ENCODE results near the gene SEPTIN11.

The SEPTIN11 gene

DNA sequence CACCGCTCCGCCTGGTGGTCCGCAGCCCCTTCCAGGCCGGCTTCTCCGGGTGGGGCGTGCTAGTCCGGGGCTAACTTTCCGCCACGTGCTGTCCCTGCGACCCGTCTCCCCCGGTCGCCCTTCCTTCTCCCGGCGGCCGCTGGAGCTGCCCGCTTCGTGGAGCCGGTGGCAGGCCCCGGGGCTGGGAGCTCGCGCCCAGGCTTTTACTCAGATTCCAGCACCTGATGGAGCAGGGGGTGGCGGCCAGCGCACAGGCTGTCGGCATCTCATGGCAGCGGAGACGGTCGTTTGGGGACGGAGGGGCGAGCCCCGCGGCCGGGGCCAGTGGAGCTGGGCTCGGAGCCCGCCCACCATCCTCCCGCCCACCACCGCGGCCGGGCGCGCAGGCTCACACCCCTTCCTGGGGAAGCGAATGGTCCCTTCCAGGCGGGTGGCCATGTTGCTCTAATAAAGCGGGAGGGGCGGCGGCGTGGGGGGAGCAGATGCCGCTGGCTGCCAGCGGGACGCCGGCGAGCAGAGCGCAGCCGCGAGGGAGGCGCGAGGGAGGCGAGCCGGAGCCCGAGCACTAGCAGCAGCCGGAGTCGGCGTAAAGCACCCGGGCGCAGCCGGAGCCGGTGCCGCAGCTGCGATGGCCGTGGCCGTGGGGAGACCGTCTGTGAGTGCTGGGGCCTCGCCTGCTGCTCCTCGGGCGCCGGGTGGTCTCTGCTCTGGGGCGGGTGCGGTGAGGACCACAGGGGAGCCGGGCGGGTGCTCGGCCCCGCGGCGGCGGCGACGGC, at the start of gene SEPTIN11:
SEPTIN11 (plus strand) TSS at position 477 of the 776 bp plus-strand sequence; CDS start at position 629, 152 bp downstream.
- Mint-ChIP-seq H3K4me1 (ENCODE audit: low read depth) (peaks cover 31% of the 10 kb centered on the region), H3K4me3 (peak within 1 kb of the TSS; percentile 82), H3K27ac (peak within 1 kb of the TSS; percentile 86), H3K27me3 (peaks cover 11% of the 10 kb centered on the region), H3K9me3 (no peaks in the 10 kb centered on the region), H3K36me3 (ENCODE audit: low read depth) (peaks cover 10% of the 10 kb centered on the region)

DNA sequence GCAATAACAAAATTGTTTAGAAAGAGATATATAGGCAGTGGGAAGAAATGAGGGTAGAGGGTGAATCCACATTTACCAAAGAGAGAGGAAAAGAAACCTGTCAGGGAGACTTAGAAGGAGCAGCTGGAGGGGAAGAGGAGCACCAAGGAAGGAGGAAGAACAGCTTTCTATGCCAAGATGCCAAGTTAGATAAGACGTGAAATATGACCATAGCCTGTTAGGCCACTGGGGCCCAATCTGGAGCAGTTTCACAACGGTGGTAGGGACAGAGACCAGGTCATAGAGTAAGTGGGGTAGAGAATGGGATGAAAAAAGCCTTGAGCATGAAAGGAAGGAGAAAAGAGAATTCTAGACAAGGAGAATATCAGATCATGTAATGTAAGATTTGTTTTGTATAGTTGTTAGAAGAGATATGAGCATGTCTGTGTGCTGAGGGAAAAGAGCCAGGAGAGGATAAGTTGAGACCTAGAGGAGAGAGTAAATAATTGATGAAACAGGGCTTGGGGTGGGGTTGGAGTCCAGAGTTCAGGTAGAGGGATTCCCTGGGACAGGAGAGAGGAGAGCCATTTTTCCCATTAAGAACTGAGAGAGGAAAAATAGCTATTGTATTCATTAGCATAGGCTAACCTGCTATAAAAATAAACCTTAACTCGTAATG, 47.2 kb upstream of the SEPTIN11 start:
- no peaks in the 10 kb centered on the region for H3K36me3 Mint-ChIP-seq (ENCODE audit: low read depth)
- no peak overlapping the region for H3K27ac Mint-ChIP-seq
- H3K9me3 Mint-ChIP-seq = peaks cover 7% of the 10 kb centered on the region
- peaks cover 23% of the 10 kb centered on the region for H3K27me3 Mint-ChIP-seq
- H3K4me3 Mint-ChIP-seq = no peak overlapping the region
- peaks cover 12% of the 10 kb centered on the region for H3K4me1 Mint-ChIP-seq (ENCODE audit: low read depth)

DNA sequence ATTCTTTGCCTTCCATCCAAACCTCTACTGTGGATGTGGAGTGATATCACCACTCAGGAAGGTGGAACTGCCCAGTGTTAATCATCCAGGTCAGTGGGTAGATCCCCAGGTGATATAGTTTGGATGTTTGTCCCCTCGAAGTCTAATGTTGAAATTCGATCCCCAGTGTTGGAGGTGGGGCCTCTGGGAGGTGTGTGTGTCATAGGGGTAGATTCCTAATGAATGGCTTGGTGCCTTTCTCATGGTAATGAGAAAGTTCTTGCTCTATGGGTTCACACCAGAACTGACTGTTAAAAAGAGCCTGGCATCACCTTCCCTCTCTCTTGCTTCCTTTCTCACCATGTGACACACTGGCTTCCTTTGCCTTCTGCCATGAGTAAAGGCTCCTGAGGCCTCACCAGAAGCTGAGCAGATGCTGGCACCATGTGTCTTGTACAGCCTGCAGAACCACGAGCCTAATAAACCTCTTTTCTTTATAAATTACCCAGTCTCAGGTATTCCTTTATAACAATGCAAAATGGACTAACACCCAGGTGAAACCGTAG, 44.8 kb upstream of the SEPTIN11 start:
- H3K4me3 Mint-ChIP-seq = no peak overlapping the region
- H3K4me1 Mint-ChIP-seq (ENCODE audit: low read depth) = no peaks in the 10 kb centered on the region
- peaks cover 7% of the 10 kb centered on the region for H3K27me3 Mint-ChIP-seq
- peaks cover 7% of the 10 kb centered on the region for H3K9me3 Mint-ChIP-seq
- no peak overlapping the region for H3K27ac Mint-ChIP-seq
- no peaks in the 10 kb centered on the region for H3K36me3 Mint-ChIP-seq (ENCODE audit: low read depth)

DNA sequence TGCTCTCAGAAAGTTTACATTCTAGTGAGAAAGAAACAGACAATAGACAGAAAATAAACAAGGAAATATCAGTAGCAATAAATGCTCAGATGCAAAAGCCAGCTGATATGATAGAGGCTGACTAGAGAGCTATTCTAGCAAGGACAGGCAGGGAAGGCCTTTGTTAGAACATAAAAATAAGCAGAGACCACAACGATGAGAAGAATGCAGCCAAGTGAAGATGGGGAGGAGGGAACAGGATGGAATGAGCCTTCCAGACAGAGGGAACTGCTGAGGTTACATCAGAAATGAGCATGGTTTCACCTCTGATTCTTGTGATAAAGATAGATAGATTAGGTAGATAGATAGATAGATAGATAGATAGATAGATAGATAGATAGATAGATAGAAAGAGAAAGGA, 44.0 kb upstream of the SEPTIN11 start:
- H3K4me3 Mint-ChIP-seq = no peak overlapping the region
- H3K4me1 Mint-ChIP-seq (ENCODE audit: low read depth) = no peaks in the 10 kb centered on the region
- no peaks in the 10 kb centered on the region for H3K36me3 Mint-ChIP-seq (ENCODE audit: low read depth)
- H3K27me3 Mint-ChIP-seq = no peaks in the 10 kb centered on the region
- H3K27ac Mint-ChIP-seq = no peak overlapping the region
- H3K9me3 Mint-ChIP-seq = peaks cover 7% of the 10 kb centered on the region

DNA sequence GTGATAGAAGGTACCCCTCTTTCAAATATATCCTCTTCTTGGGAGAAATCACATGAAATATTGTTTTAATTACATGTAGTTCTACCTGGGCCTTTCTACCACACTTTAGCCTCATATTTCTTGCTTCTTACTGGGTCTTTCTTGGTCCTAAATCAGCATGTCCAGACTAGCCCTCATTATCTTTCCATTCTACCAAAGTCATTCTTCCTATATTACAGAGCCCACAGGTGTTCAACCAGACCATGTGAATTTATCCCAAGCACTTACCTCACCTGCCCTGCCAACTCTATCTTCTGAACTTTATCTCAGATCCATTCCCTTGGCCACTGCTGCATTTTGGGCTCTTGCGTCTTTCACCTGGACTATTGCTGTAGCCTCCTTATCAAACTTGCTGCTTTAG, 39.8 kb upstream of the SEPTIN11 start:
- H3K27ac Mint-ChIP-seq = no peak overlapping the region
- H3K27me3 Mint-ChIP-seq = no peaks in the 10 kb centered on the region
- H3K36me3 Mint-ChIP-seq (ENCODE audit: low read depth) = no peaks in the 10 kb centered on the region
- H3K9me3 Mint-ChIP-seq = peaks cover 7% of the 10 kb centered on the region
- H3K4me1 Mint-ChIP-seq (ENCODE audit: low read depth) = no peaks in the 10 kb centered on the region
- H3K4me3 Mint-ChIP-seq = no peak overlapping the region

DNA sequence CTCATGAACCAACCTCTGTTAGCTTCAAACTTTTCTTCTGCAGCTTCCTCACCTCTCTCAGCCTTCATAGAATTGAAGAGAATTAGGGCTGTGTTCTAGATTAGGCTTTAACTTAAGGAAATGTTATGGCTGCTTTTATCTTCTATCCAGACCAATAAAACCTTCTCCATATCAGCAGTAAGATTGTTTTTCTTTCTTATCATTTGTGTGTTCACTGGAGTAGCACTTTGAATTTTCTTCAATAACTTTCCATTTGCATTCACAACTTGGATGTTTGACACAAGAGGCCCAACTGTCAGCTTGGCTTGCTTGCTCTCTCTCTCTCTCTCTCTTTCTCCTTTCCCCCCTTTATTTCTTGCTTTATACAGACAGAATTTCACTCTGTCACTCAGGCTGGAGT, 28.8 kb upstream of the SEPTIN11 start:
- no peaks in the 10 kb centered on the region for H3K36me3 Mint-ChIP-seq (ENCODE audit: low read depth)
- H3K9me3 Mint-ChIP-seq = no peaks in the 10 kb centered on the region
- no peak overlapping the region for H3K4me3 Mint-ChIP-seq
- H3K27me3 Mint-ChIP-seq = no peaks in the 10 kb centered on the region
- H3K27ac Mint-ChIP-seq = no peak overlapping the region
- H3K4me1 Mint-ChIP-seq (ENCODE audit: low read depth) = no peaks in the 10 kb centered on the region

DNA sequence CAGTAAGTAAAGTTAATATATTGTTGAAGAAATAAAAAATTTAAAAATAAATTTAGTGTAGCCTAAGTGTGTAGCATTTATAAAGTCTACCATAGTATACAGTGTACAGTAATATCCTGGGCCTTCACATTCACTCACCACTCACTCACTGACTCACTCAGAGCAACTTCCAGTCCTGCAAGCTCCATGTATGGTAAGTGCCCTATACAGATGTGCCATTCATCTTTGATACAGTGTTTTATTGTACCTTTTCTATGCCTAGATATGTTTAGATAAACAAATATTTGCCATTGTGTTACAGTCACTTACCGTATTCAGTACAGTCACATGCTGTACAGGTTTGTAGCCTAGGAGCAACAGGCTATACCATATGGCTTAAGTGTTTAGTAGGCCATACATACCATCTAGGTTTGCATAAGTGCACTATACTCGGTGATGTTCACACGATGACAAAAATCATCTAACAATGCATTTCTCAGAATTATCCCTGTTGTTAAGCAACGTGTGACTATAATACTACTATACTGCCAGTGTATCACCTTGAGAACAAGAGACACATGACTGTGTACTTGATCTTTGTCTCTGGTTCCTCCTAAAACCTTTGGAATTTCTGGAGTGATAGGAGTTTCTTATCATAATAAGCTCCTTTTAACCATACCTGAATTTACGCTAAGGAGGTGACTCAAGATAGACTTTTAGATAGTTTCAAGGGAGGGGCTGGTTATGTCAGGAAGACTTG, 25.8 kb upstream of the SEPTIN11 start:
- H3K36me3 Mint-ChIP-seq (ENCODE audit: low read depth) = no peaks in the 10 kb centered on the region
- no peak overlapping the region for H3K27ac Mint-ChIP-seq
- no peak overlapping the region for H3K4me3 Mint-ChIP-seq
- H3K27me3 Mint-ChIP-seq = no peaks in the 10 kb centered on the region
- no peaks in the 10 kb centered on the region for H3K4me1 Mint-ChIP-seq (ENCODE audit: low read depth)
- H3K9me3 Mint-ChIP-seq = no peaks in the 10 kb centered on the region

DNA sequence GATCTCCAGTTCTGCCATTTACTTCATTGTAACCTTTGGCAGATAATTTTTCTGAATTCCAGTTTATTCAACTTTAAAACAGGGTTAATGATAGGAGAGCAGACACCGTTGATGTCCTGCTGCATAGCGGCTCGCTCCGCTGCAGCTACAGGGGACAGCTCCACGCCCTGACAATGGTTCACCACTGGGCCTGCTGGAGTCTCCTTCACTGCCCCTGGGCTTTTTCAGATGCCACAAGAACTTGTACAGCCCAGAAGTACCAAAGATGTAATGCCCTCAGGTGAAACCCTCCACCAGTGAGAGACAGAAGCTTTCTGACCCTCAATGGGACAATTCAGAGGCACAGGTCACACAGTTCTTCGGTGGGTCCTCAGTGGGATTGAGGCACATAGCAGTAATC, 22.7 kb upstream of the SEPTIN11 start:
- Mint-ChIP-seq H3K36me3 (ENCODE audit: low read depth) (no peaks in the 10 kb centered on the region), H3K4me1 (ENCODE audit: low read depth) (no peaks in the 10 kb centered on the region), H3K4me3 (no peak overlapping the region), H3K27me3 (no peaks in the 10 kb centered on the region), H3K27ac (no peak overlapping the region), H3K9me3 (no peaks in the 10 kb centered on the region)

DNA sequence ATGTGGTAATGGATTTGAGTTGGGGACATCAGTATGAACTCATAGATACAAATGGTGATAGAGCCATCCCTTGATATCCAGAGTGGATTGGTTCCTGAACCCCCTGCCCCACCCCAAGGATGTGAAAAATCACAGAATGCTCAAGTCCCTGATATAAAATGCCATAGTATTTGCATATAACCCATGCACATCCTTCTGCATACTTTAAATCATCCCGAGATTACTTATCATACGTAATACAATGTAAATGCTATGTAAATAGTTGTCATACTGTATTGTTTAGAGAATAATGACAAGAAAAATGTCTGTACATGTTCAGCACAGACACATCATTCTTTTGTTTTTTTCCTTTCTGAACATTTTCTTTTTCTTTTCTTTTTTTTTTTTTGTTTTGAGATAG, 18.9 kb upstream of the SEPTIN11 start:
- no peak overlapping the region for H3K27ac Mint-ChIP-seq
- H3K36me3 Mint-ChIP-seq (ENCODE audit: low read depth) = no peaks in the 10 kb centered on the region
- H3K9me3 Mint-ChIP-seq = no peaks in the 10 kb centered on the region
- no peaks in the 10 kb centered on the region for H3K27me3 Mint-ChIP-seq
- no peaks in the 10 kb centered on the region for H3K4me1 Mint-ChIP-seq (ENCODE audit: low read depth)
- H3K4me3 Mint-ChIP-seq = no peak overlapping the region

DNA sequence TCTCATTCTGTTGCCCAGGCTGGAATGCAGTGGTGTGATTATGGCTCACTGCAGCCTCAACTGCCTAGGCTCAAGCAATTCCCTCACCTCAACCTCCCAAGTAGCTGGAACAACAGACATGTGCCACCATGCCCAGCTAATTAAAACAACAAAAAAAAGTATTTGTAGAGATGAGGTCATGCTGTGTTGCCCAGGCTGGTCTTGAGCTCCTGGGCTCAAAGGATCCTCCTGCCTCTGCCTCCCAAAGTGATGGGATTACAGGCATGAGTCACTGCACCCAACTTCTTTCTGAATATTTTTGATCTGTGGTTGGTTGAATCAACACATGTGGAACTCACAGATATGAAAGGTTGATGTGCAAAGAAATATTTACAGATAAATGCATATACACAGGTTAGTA, 18.5 kb upstream of the SEPTIN11 start:
- H3K4me1 Mint-ChIP-seq (ENCODE audit: low read depth) = no peaks in the 10 kb centered on the region
- no peak overlapping the region for H3K27ac Mint-ChIP-seq
- H3K27me3 Mint-ChIP-seq = no peaks in the 10 kb centered on the region
- no peak overlapping the region for H3K4me3 Mint-ChIP-seq
- no peaks in the 10 kb centered on the region for H3K36me3 Mint-ChIP-seq (ENCODE audit: low read depth)
- H3K9me3 Mint-ChIP-seq = no peaks in the 10 kb centered on the region

DNA sequence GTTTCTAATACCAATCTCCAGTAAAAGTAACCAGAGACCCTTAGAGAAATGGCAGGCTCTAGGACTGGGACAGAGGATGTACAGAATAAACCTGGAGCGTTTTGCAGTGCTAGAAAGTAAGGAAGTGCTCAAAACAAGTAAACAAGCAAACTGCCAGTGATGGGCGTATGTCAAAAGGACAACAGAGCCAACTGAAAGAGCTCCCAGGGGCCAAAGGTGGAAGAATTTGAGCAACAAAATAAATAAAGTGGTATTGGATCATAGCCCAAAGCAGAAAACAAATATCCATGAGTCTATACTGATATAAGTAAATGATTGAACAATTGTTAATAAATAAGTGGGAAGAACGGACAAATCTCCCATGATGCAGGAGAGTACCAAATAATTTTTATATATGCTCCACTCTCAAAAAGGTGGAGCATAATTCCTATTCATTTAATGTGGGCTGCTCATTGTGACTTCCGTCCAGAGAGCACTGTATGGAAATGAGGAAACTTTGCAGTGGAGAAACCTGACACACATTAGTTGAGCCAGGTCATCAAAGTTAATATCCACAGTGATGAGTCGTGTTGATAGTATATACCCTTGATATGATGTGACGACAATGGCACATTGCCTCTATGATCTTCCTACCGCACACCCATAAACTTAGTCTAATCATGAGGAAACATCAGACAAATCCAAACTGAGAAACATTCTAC, 17.8 kb upstream of the SEPTIN11 start:
- Mint-ChIP-seq H3K27ac (no peak overlapping the region), H3K9me3 (no peaks in the 10 kb centered on the region), H3K36me3 (ENCODE audit: low read depth) (no peaks in the 10 kb centered on the region), H3K4me1 (ENCODE audit: low read depth) (no peaks in the 10 kb centered on the region), H3K4me3 (no peak overlapping the region), H3K27me3 (no peaks in the 10 kb centered on the region)

DNA sequence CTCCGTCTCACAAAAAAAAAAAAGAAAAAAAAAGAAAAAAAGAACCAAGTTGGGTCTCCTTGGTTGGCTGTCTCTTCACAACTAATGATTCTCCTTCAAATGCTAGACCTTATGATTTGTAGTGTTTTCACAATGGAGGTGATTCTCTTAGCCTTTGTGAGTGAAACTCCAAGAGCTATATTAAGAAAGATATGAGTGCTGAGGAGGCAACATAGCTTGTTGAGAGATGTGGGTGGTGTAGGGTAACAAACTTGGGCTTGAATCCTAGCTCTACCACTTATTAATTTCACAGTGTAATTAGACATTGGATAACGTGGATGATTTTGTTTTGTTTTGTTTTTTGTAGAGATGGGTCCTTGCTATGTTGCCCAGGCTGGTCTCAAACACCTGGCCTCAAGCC, 10.4 kb upstream of the SEPTIN11 start:
- H3K4me1 Mint-ChIP-seq (ENCODE audit: low read depth) = no peaks in the 10 kb centered on the region
- no peak overlapping the region for H3K4me3 Mint-ChIP-seq
- H3K27ac Mint-ChIP-seq = no peak overlapping the region
- peaks cover 5% of the 10 kb centered on the region for H3K9me3 Mint-ChIP-seq
- H3K27me3 Mint-ChIP-seq = peaks cover 7% of the 10 kb centered on the region
- H3K36me3 Mint-ChIP-seq (ENCODE audit: low read depth) = peaks cover 4% of the 10 kb centered on the region

DNA sequence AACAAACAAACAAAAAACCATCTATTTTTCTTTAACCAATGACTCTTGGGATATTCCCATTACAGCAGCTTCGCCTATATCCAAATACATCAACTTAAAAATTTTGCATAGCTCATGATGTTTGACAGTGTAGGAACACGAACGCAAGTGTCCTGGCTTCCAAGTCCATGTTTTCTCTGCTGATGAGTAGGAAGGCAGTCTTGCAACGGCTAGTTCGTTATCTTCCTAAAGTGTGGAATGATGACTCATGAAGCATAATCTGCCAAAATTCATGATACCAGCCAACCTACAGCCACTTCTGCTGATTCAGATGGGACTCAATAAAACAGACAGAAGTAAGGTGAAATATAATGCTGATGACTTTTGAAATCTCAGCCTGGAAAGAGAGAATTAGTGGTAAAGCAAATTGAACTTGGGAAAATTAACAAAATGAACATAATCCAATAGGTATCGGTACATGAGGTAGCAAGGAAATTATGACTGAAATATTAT, 6.4 kb upstream of the SEPTIN11 start:
- Mint-ChIP-seq H3K9me3 (peaks cover 5% of the 10 kb centered on the region), H3K4me1 (ENCODE audit: low read depth) (no peaks in the 10 kb centered on the region), H3K27me3 (peaks cover 3% of the 10 kb centered on the region), H3K4me3 (no peak overlapping the region), H3K36me3 (ENCODE audit: low read depth) (peaks cover 8% of the 10 kb centered on the region), H3K27ac (no peak overlapping the region)

DNA sequence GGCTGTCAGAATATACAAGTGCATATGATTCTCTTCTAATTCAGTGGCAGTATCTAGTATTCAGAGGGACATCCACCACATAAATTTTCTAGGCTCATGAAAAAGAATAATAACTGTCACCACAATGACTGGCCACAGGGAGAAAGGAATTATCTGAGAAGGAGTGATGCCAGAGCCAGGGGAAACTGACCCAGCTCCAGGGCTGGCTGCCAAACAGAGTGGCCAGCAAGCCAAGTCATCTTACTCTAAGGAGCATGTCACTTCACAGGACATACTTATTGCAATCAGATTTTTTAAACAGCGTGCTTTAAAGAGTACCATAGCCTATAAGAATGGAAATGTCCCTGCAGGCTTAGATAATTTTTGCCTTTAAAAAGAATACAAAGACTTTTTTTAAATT, 5.8 kb upstream of the SEPTIN11 start:
- H3K4me1 Mint-ChIP-seq (ENCODE audit: low read depth) = peaks cover 6% of the 10 kb centered on the region
- H3K36me3 Mint-ChIP-seq (ENCODE audit: low read depth) = peaks cover 8% of the 10 kb centered on the region
- H3K4me3 Mint-ChIP-seq = no peak overlapping the region
- H3K27ac Mint-ChIP-seq = no peak overlapping the region
- H3K9me3 Mint-ChIP-seq = peaks cover 5% of the 10 kb centered on the region
- peaks cover 3% of the 10 kb centered on the region for H3K27me3 Mint-ChIP-seq

Data from stimulated activated naive CD8-positive, alpha-beta T cell treated with anti-CD3 and anti-CD28 coated beads, Interleukin-15, Interleukin-2, amounts not matched to agents 100 ng/mL and 50 ng/mL, for 24 hours (primary cell).